Sciatic nerve (tissue), 2 donors: Measurements from ENCODE around the gene MRPL23. TPM values are rescaled to one million over a fixed set of nuclear protein-coding genes. Genes with fewer than 3 reads are reported as not detected.

Experiments
- ATAC-seq: fragments of 200-7000 bp; cut with Tn5 transposase; one replicate; pipeline ENCODE4 v1.9.1; 2020; ENCODE audit warnings: mild to moderate bottlenecking, moderate library complexity
- DNase-seq: peaks from one replicate; pipeline ENCODE4 v3.0.0-alpha.2; 2020; ENCODE audit warnings: low spot score
- intact Hi-C: fragments of 100-400 bp; cut with DNase I; formaldehyde crosslinking; loops from one replicate; pipeline ENCODE4 v1.14.2; 2022
- total RNA-seq: library from RNA; stranded (reverse); fragmentation: NEBNext Ultra II Directional; extraction: Animal tissue kit (Norgen Biotek cat#: 25700); gene quantifications from one replicate; pipeline ENCODE4 v1.2.1, GENCODE V29; 2021
- donor health status: DM: no; HTN: no; CAD: no.
- donor health status: DM: no; HTN: no; CAD: no.

MRPL23 gene
- total RNA-seq, 1 donor from 2014 or later, result 39.5 TPM

DNA sequence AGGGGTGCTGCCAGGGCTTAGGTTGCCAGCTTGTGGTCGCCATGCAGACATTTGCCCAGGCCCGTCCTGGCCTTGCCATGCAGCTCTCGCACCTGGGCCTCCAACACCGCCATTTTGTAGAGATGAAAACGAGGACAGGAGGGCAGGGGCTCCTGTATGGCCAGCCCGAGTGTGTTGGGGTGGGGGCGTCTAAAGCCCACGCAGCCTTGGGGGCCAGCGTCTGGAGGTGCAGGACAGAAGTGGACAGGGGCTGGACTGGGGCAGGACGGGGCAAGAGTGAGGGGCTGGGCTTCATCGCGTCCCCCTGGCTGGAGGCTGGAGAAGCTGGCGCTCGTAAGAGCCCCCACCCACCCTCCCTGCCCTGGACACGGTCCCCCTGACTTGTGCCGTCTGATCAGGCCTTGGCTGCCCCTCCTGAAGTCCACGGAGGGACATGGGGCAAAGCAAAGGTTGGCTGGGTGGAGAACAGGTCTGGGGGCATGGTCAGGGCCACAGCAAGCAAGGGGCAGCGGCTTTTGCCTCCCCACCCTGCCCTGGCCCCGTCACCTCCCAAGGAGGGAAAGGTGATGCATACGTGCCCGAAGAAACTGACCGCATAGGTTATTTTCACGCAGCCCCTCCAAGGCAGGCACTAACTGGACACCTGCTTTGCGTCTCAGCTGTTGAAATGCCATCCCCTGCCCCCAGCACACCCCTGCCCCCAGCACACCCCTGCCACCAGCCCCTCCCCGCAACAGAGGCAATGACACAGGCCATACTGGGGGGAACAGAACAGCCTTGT, 26.8 kb upstream of the MRPL23 start:
- intact Hi-C loops, result no loop called here
- ATAC-seq (no peak), DNase-seq (no peak)

DNA sequence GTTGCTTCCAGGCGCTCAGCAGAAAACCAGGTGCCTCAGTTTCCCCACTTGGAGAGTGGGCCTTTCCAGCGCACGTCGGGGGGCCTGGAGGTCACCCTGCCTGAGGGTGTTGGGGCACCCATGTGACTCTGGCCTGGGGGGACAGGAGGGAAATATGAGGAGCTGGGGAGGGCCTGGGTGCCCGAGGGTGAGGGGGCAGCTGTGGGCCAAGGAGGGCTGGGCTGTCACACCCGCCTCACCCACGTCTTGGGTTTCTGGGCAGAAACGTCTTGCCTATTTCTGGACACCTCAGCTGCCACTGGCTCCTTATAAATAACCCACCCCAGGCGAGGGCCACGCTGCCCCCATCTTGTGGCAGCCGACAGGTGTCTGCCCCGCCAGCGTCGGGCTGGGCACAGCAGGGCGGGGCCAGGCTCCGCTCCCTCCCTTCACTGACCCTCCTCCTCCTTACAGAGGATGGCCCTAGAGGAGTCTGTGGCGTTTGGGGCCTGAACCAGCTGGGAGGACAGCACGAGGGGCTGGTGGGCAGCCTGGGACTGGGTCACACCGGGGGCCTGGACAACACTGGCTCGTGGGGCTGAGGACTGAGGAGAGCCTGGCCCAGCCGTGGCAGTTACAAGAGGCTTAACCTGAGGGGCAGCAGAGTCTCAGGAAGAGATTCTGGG, 26.1 kb upstream of the MRPL23 start:
- DNase-seq, result no peak
- ATAC-seq, result peak; percentile 41

DNA sequence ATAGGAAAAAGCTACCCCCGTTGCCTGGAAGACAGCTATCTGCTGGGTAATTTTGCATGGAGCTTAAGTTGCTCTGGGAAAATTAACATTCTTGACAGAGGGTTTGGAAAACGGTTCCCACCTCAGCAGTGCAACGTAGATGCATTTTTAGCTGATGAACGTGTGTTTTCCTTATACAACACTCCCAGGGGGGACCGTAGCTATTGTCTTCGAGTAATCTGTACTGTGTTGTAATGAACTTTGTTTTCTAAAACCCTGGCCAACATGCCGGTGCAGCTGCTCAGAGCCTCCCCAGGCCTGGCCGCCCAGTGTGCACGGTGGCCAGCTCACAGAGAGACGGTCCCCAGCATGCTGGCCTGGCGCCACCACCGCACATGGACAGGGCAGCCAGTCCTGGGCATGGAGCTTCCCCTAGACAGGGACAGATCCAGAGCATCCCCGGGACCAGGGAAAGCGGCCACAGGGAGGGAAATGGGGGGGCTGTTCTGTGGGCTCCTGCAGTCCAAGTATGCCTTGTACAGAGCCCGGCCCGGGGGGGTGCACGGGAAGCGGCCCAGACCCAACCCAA, 25.5 kb upstream of the MRPL23 start:
- peak; percentile 54 for ATAC-seq
- intact Hi-C loops, result no loop called here
- DNase-seq, result no peak

More for the DNA sequence above, 26.1 kb upstream of the MRPL23 start:
- intact Hi-C loops, result no loop called here

DNA sequence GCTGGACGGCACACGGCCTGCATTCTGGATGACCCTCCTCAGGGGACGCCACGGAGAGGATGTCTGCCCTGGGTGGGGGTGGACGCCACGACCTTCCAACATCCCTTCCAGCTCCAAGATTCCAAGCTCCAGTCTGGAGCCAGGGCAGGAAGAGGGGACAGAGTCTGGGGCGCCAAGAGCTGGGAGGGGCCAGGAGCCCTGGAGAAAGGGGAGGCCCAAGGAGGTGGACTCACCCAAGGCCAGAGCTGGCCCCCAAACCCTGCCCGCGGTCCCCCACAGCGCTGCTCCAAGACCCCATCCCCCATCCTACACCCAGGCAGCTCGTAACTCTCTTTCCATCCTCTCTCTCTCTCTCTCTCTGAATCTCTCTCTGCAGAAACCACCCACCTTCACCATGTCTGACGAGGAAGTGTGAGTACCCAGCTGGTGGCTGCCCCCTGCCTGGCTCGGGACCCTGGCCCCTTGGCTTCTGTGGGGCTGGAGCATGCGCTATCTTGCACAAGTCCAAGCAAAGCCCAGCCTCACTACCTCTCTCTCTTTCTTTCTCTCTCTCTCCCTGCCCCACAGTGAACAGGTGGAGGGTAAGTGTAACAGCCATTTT, 24.6 kb upstream of the MRPL23 start:
- intact Hi-C loops, result no loop called here
- peak; percentile 4 for ATAC-seq
- DNase-seq, result no peak

DNA sequence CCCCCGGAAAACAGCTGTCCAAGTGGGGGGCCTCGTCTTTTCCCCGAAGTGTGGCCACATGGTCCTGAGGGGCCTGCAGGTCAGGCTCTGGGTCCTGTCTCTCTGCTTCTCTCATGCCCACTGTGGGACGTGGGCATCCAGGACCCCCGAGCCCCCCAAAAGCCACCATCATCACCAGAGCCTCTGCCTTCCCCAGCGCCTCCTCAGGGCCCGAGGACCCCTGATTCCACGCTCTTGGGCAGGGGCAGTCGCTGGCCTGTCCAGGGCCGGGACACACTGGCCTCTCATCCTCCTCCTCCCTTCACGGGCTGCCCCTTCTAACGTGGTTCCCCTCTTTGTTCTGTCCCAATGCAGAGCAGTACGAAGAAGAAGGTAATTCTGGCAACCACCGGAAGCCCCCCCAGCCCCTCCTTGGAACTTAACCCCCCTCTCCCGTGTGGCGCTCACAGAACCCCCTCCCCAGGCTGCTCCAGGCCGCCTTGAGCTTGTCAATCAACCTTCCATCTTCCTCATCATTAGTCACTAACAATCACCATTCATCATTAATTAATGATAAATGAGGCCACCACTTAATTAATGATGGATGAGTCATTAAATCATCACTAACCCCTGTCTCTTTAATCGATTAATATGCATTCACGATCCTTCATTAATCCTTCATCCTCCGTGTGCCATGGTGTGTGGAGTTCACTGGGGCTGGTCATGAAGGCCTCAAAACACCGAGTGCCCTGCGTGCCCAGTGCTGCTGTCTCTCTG, 23.8 kb upstream of the MRPL23 start:
- ATAC-seq (no peak), DNase-seq (peak; percentile 41)
- intact Hi-C loops, result no loop called here

DNA sequence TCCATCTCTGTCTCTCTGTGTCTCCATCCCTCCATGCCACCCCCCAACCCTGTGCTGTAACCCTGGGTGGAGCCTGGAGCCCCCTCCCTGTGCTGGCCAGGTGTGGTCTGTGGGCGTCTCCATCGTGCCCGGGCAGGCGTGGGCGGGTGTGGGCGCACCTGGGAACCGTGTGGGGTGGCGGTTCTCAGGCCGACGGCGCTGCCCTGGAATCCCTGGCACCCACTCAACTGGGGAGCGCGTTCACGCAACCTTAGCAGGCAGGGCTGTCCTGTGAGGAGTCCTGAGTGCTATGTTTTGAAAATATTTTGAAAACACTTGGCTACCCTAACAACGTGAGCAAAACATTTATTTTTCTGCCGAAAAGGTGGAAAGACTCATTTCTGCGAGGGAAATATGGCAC, 23.0 kb upstream of the MRPL23 start:
- intact Hi-C loops, result no loop called here
- ATAC-seq (no peak), DNase-seq (no peak)

DNA sequence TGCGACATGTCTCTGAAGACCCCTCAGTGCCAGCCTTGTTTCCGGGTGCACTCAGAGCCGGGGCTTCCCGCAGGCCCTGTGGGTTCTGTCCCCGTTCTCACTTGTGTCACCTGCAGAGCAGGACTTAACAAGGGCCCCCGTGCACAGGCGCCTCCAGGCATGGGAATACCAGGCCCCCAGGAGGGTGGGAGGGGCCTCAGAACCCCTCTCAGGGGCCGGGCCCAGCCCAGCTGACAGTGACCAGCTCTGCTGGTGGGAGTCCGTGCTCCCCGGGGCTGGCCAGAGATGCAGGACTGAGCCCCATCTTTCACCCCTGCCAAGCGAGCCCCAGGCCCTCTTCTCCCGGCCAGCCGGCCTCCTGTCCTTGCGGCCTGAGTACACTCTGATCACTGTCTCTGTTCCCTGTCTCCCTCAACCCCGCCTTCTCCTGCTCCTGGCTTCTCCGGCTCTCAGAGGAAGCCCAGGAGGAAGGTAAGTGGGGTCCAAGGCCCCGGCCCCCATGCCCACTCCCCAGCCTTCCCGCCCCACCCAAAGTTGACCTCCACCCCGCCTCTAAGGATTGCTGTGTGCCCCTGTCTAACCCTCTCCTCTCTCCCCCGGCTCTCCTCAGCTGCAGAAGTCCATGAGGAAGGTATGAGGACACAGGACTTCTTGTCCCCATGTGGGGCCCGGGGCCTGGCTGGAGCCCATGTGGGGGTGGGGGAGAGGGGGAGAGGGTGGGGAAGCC, 22.3 kb upstream of the MRPL23 start:
- intact Hi-C loops, result no loop called here
- no peak for ATAC-seq
- no peak for DNase-seq

DNA sequence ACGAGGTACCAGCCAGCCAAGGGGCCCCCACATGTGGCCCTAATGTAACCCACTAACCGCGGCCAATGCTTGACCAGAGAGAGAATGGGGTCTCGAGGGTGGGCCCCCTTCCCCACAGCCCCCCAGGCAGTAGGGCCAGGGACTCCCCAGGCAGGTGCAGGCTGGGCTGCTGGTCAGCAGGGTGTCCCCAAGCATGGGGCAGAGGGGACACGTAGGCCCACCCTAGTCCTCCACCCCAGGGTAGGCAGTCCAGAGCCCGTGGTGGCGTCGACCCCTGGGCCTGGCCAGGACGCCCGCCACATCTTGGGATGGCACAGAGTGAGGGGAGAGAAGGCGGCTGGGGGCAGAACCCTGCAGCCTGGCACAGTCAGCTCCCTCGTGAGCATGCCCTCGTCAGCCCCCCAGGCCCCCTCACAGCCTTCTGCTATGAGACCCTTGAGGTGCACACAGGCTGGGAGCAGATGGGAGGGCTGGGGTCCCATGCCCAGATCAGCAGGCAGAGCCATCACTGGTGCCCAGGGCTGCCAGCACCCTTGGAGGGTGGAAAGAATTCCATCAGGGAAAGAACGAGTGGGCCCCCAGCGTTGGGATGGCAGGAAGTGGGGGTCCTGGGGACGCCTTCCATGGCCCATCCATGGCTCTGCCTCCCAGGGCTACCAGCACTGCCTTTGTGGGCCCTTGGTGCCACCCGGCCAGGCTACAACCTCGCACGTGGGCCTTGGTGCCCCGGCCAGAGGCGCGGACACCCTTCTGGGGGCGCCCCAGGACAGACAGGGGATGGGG, 21.6 kb upstream of the MRPL23 start:
- no peak for DNase-seq
- ATAC-seq, result no peak
- intact Hi-C loops, result no loop called here

DNA sequence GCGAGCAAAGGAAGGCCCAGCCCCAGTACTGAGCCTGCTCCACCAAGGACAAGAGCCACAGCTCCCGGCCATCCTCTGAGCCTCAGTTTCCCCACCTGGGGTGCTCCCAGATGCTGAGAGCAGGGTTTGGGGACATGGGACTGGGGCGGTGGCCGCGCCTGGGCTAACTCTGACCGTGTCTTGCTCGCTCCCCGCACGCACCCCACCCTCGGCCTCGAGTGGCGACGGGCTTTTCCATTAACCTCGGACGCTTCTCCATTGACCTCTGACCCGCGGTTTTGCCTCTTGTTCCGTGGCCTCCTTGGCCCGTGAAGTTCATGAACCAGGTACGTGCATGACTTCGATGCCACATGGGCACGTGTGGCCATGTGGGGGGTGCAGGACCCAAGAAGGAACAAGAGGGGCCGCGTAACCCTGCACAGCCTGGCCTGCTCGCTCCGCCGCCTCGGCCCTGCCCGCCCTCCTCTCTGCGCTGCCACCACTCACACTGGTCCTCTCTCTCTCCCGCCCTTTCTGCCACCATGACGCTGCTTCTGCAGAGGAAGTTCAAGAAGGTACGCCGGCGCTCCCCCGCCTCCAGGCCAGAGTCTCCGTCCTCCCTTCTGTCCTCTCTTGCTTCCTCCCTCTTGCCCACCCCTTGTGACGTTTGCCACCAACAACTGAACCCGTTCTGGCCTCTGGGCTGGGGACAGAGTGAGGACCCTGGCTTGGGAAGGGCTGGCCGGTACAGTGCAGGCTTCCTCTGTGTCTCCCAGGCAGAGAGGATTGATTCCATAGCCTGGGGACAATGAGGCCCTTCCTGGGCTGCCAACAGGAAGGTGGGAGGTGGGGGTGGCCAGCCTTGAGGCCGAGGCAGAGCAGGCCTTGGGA, 20.7 kb upstream of the MRPL23 start:
- DNase-seq, result no peak

DNA sequence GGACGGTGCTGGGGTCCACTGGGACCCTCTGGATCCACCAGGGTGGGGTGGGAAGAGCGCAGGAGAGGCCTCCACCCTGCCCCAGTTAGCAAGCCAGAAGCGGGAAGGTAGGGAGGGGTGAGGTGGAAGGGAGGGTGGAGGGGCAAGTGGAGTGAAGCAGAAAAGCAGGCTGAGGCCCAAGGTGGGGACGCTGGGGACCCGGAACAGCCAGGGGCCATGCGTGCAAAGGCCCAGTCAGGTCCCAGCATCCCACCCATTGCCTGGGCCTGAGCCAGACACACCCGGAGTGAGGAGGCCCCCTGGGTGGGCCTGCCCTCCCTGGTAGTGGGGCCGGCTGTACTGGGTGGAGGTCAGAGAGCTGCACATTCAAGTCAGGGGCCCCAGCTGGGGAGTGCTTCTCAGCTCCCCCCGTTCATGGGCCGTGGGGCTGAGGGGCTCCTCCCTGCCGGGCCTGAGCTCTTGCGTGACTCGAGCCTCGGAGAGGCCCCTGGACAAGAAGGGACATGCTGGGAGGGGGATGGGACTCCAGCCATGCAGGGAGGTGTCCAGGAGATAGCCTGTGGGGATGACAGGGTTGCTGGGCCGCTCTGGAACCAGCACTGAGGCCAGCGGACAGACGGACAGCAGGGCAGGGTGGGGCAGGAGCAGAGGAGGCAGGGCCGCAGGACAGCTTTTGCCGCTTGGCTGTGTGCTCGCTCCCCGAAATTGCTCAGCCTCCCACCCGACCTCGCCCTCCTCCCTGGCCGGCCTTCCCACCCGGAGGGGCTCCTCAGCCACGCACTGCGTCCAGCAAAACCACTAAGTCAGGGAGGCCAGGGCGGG, 19.9 kb upstream of the MRPL23 start:
- DNase-seq (no peak), ATAC-seq (peak; percentile 34)
- intact Hi-C loops, result no loop called here

More for the DNA sequence above, 20.7 kb upstream of the MRPL23 start:
- ATAC-seq, result no peak
- intact Hi-C loops, result no loop called here

DNA sequence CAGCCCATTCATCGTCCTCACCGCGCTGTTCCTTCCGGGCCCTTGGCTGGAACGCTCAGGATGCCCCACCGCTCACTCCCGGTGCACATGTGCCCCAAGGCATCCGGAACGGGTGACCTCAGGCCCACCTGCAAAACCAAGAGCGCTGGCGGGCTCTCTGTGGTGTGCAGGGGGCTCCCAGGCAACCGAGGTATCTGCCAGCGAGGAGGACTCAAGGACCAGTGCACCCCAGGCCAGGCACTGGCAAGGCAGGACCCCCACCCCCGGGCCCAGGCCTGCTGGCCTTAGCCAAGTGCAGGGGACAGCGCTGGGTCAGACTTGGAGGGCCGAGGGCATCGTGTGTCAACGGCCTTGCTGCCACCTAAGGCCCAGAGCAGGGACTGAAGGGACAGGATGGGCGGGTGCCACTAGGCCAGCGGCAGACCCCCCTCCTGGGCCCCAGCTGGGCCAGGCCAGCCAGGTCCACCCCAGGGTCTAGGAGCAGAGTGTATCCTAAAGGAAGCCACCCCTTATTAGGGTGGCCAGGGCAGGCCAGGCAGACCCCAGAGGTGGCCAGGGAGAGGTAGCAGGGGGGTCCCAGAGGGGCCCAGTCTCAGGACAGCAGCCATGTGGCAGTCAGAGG, 19.2 kb upstream of the MRPL23 start:
- intact Hi-C loops, result no loop called here
- peak; percentile 13 for ATAC-seq
- DNase-seq, result no peak

DNA sequence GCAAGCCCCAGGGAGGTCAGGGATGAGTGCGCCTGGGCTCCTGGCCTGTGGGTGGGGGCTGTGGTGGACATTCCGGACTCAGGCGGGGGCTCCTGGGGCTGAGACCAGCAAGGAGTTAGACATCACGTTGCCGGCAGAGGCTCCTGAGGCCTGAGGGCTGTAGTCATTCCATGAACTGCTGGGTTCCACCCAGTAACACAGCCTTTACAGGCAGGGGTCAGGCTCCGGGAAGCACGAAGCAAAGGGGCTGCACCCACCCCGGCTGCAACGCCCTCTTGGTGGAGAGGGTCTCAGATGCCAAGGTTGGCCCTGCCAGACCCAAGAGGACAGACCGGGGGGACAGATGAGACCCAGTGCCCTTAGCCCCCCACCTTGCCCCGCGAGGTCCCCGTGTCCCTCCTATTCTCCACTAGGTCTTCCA, 18.7 kb upstream of the MRPL23 start:
- DNase-seq (no peak), ATAC-seq (peak; percentile 39)
- intact Hi-C loops, result no loop called here

DNA sequence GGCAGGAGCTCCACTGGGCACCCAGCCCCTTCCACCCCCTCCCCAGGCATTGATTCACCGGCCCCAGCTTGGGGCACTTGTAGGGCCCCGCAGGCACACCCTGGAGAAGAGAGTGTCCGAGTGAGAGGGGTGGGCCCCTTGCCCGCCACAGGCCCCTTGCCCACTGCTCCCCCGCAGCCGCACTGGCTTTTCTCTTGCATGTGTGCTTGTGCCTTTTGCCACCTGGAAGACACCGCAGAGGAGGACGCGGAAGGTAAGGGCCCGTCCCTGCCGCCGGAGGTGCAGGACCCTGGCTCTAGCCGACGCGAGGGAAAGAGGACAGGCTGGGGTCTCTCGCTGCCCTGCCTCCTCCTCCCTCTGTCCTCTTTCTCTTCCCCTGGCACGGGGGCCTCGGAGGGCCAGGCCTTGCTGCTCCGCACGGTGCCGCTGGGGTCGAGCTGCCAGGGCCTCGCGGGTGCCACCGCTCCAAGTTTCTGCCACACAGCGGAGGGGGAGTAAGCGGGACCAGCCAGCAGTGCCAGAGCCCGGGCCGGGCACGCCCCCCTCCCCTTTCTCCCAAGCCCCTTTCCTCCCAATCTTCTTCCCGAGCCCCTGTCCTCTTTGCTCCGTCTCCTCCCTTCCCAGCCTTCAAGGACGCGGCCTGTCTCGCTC, 18.1 kb upstream of the MRPL23 start:
- no peak for DNase-seq
- no peak for ATAC-seq
- intact Hi-C loops, result no loop called here

DNA sequence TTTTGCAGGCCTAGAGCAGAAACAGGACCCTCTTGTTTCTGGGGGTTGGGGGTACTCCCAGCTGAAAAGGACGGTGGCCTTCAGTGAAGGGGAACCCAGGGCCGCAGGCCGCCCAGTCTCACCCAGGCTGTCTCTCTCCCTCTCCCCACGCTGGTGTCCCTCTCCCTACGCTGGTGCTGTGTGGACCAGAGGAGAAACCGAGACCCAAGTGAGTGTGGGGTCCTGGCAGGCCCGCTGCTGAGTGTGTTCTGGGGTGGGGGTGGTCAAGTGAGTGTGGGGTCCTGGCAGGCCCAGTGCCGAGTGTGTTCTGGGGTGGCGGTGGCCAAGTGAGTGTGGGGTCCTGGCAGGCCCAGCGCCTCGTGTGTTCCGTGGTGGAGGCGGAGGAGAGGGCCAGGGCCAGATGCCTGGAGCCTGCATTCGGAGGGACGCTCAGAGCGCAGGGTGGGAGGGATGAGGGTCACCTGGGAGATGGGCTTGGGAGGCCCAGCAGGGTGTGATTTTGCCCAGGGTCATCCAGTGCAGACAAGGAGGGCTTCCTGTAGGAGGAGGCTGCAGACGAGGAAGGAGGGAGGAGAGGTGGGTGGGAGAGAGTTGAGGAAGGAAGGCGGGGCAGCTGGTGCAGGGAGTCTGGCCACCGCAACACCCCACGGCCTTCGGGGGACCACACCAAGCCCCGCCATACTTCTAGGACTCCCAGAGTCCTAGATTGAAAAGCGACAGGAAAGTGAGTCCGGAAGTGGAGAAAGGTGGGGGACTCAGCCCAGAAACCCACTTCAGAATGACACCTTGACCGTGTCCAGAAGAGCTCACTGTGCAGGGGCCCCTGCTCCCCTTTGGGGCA, 17.3 kb upstream of the MRPL23 start:
- intact Hi-C loops, result no loop called here
- DNase-seq (no peak), ATAC-seq (no peak)
